ENCODE measurements around the gene LMAN1. TPM values are rescaled to one million over a fixed set of nuclear protein-coding genes. Genes with fewer than 3 reads are reported as not detected.
A peak's percentile ranks its signal among the peaks of the same experiment; 100 is the strongest.

The LMAN1 gene
- total RNA-seq, 1 experiment from 2014 or later: 77.3 TPM

GRCh38 chr18:59381949-59382348 lies 22.9 kb upstream of the LMAN1 start:
- CTCF ChIA-PET: interaction anchor here (1.3 kb wide), 1 partner anchor 20 kb away, joined by 8 read pairs; no protein-coding TSS in a partner anchor
- peaks cover 98% of the 10 kb centered on the region for H3K27me3 Mint-ChIP-seq (ENCODE audit: low read depth)
- ATAC-seq: no peak

GRCh38 chr18:59380706-59381105 lies 21.6 kb upstream of the LMAN1 start:
- Mint-ChIP-seq H3K36me3 (no peaks in the 10 kb centered on the region), H3K27me3 (ENCODE audit: low read depth) (peaks cover 97% of the 10 kb centered on the region), H3K27ac (no peak overlapping the region), H3K9me3 (no peaks in the 10 kb centered on the region), H3K4me1 (peaks cover 22% of the 10 kb centered on the region), H3K4me3 (no peak overlapping the region)
- ChIA-PET CTCF (no interaction called here), POLR2A (interaction anchor here (0.6 kb wide), 1 partner anchor 21 kb away, joined by 5 read pairs; no protein-coding TSS in a partner anchor)
- DNase-seq (ENCODE audit: low spot score): no peak
- ATAC-seq: peak; percentile 52
- no peak for TF ChIP-seq SP1 (CRISPR knock-in tag; conservative IDR thresholded peaks at IDR 0.05)
- no peak for TF ChIP-seq TCF7 (CRISPR knock-in tag; IDR thresholded peaks at IDR 0.05; ENCODE audit: low read depth)
- TF ChIP-seq ZNF671 (CRISPR knock-in tag; IDR thresholded peaks at IDR 0.05): no peak
- no peak for TF ChIP-seq ZNF416 (CRISPR knock-in tag; IDR thresholded peaks at IDR 0.05)
- no peak for TF ChIP-seq ZSCAN18 (CRISPR knock-in tag; IDR thresholded peaks at IDR 0.05)
- TF ChIP-seq NFE2L1 (CRISPR knock-in tag; IDR thresholded peaks at IDR 0.05): no peak
- TF ChIP-seq HMGA2 (CRISPR knock-in tag; IDR thresholded peaks at IDR 0.05): no peak
- no peak for TF ChIP-seq NFYB (CRISPR knock-in tag; conservative IDR thresholded peaks at IDR 0.05; ENCODE audit: low read depth)
- TF ChIP-seq MYBL2 (CRISPR knock-in tag; IDR thresholded peaks at IDR 0.05): no peak
- TF ChIP-seq ZBTB43 (CRISPR knock-in tag; IDR thresholded peaks at IDR 0.05): no peak
- TF ChIP-seq MAX (CRISPR knock-in tag; IDR thresholded peaks at IDR 0.05): no peak

More at GRCh38 chr18:59381949-59382348, 22.9 kb upstream of the LMAN1 start:
- Mint-ChIP-seq H3K9me3 (no peaks in the 10 kb centered on the region), H3K36me3 (no peaks in the 10 kb centered on the region), H3K4me3 (no peak overlapping the region), H3K4me1 (peaks cover 23% of the 10 kb centered on the region), H3K27ac (no peak overlapping the region)
- TF ChIP-seq TEAD1 (CRISPR knock-in tag; IDR thresholded peaks at IDR 0.05) (no peak), CREM (CRISPR knock-in tag; IDR thresholded peaks at IDR 0.05) (no peak)
- POLR2A ChIA-PET: no interaction called here
- DNase-seq (ENCODE audit: low spot score): no peak

GRCh38 chr18:59379772-59380522 lies 20.9 kb upstream of the LMAN1 start:
- H3K27me3 Mint-ChIP-seq (ENCODE audit: low read depth): peaks cover 96% of the 10 kb centered on the region
- ATAC-seq (no peak), DNase-seq (ENCODE audit: low spot score) (no peak)
- H3K4me1 Mint-ChIP-seq: peaks cover 22% of the 10 kb centered on the region
- no peak overlapping the region for H3K27ac Mint-ChIP-seq
- POLR2A ChIA-PET: no interaction called here
- no peak overlapping the region for H3K4me3 Mint-ChIP-seq
- no peaks in the 10 kb centered on the region for H3K9me3 Mint-ChIP-seq
- no peaks in the 10 kb centered on the region for H3K36me3 Mint-ChIP-seq
- CTCF ChIA-PET: no interaction called here
- TF ChIP-seq SMAD3 (CRISPR knock-in tag; IDR thresholded peaks at IDR 0.05; ENCODE audit: borderline replicate concordance) (no peak), USF1 (CRISPR knock-in tag; IDR thresholded peaks at IDR 0.05) (no peak), TP53 (CRISPR knock-in tag; IDR thresholded peaks at IDR 0.05) (no peak), ZNF219 (CRISPR knock-in tag; IDR thresholded peaks at IDR 0.05; ENCODE audit: borderline replicate concordance) (no peak), ZNF263 (CRISPR knock-in tag; IDR thresholded peaks at IDR 0.05; ENCODE audit: low read depth) (no peak), GABPB1 (CRISPR knock-in tag; IDR thresholded peaks at IDR 0.05) (no peak), CDX4 (CRISPR knock-in tag; IDR thresholded peaks at IDR 0.05; ENCODE audit: borderline replicate concordance) (no peak), ESRRA (CRISPR knock-in tag; IDR thresholded peaks at IDR 0.05; ENCODE audit: borderline replicate concordance) (no peak), PREB (CRISPR knock-in tag; IDR thresholded peaks at IDR 0.05; ENCODE audit: borderline replicate concordance) (no peak), EMX1 (CRISPR knock-in tag; IDR thresholded peaks at IDR 0.05) (no peak), AFF4 (CRISPR knock-in tag; IDR thresholded peaks at IDR 0.05; ENCODE audit: borderline replicate concordance) (no peak)

Data from WTC11 (cell line).